VCaP (cell line): ENCODE data around the gene GDI1.

Source experiments
- H3K27ac ChIP-seq: fragments of 450-650 bp; 2 replicates; pipeline ENCODE4 v1.5.1; 2017
- TF ChIP-seq, protein P1 (sequence below): fragments of 450-650 bp; conservative IDR thresholded peaks from 2 replicates; pipeline ENCODE4 v1.5.1; 2017; ENCODE audit warnings: mild to moderate bottlenecking, moderate library complexity

Gene GDI1

DNA sequence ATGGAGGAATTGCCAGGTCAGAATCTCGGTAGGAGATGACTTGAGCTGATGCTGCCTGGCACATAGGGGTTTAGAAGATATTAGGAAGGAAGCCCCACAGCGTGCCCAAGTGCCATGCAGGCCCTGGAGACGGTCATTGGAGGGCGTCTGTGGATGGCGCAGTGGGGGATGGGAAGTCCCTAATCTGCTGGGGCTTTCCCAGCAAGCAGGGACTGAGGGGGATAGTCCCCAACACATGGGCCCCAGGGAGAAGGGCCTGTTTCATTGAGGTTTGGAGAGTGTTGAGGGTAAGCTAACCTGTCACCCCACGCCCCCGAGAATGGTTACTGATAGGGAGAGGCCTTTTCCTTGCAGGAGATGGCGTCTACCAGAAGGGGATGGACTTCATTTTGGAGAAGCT is 17.8 kb upstream of the GDI1 start:
- TF ChIP-seq, protein P1, sequence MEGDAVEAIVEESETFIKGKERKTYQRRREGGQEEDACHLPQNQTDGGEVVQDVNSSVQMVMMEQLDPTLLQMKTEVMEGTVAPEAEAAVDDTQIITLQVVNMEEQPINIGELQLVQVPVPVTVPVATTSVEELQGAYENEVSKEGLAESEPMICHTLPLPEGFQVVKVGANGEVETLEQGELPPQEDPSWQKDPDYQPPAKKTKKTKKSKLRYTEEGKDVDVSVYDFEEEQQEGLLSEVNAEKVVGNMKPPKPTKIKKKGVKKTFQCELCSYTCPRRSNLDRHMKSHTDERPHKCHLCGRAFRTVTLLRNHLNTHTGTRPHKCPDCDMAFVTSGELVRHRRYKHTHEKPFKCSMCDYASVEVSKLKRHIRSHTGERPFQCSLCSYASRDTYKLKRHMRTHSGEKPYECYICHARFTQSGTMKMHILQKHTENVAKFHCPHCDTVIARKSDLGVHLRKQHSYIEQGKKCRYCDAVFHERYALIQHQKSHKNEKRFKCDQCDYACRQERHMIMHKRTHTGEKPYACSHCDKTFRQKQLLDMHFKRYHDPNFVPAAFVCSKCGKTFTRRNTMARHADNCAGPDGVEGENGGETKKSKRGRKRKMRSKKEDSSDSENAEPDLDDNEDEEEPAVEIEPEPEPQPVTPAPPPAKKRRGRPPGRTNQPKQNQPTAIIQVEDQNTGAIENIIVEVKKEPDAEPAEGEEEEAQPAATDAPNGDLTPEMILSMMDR = no peak

DNA sequence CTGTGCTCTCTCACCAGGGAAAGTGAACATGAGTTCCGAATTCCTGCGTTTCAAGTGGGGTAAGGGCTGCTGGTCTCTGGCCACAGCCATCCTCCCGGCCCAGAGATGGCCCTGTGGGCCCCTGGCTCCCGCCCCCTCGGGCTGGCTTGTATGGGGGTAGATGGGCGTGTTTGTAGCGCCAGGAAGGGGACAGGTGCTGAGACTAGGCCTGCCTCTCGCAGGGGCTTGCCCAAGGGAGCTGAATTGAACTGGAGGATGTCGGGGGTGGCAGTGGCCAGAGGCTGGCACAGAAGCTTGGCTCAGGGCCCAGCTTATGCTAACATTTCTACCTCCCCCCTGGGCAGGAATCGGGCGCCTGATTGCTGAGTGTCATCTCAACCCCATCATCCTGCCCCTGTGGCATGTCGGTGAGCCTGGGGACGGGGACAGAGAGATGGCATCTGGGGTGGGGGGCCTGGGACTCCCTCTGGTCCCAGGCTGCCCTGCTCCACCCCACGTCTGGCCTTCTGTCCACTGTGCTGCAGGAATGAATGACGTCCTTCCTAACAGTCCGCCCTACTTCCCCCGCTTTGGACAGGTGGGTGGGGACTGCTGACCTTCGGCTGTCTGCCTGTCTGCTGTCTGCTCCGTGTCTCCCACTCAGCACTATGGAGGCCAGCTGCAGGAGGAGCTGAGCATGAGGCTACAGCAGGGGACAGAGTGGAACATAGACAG is 17.1 kb upstream of the GDI1 start:
- no peak overlapping the region for H3K27ac ChIP-seq
- TF ChIP-seq, protein P1 = no peak

More for the DNA sequence above, 17.8 kb upstream of the GDI1 start:
- H3K27ac ChIP-seq = no peak overlapping the region

GRCh38 chrX:154420402-154420756 is 16.6 kb upstream of the GDI1 start:
- no peak overlapping the region for H3K27ac ChIP-seq
- TF ChIP-seq, protein P1 = no peak

DNA sequence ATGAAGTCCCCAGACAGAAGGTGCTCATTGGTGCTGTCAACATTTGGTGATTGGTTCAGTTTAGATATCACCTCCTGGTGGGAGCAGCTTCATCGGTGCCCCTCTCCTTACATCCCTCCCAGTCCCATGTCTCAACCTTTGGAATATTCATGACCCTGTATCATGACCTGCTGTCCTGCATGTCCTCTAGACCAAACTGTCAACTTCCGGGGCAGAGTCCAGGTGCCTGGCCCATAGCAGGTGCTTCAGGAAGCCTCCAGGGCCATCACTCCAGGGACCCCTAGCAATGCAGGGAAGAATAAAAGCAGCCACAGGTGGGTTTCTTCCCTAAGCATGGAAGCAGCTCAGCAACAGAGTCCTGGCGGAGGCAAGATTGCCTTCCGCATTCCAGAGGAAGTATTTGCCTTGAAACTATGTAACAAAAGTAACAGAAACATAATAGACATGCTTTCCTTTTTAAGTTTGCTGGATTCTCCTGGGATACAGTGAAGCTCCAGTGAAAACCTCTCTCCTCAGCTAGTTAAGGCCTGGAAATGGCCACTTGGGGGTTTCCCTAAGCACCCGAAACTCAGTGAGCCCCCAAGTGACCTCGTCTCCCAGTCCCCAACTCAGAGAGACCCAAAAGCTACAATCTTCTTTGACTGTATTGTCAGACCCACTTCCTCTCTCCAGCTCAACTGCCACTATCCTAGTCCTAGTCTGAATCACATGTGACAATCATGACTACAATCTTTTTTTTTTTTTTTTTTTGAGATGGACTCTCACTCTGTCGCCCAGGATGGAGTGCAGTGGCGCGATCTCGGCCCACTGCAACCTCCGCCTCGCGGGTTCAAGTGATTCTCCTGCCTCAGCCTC is 9.8 kb upstream of the GDI1 start:
- H3K27ac ChIP-seq = no peak overlapping the region
- TF ChIP-seq, protein P1 = no peak

DNA sequence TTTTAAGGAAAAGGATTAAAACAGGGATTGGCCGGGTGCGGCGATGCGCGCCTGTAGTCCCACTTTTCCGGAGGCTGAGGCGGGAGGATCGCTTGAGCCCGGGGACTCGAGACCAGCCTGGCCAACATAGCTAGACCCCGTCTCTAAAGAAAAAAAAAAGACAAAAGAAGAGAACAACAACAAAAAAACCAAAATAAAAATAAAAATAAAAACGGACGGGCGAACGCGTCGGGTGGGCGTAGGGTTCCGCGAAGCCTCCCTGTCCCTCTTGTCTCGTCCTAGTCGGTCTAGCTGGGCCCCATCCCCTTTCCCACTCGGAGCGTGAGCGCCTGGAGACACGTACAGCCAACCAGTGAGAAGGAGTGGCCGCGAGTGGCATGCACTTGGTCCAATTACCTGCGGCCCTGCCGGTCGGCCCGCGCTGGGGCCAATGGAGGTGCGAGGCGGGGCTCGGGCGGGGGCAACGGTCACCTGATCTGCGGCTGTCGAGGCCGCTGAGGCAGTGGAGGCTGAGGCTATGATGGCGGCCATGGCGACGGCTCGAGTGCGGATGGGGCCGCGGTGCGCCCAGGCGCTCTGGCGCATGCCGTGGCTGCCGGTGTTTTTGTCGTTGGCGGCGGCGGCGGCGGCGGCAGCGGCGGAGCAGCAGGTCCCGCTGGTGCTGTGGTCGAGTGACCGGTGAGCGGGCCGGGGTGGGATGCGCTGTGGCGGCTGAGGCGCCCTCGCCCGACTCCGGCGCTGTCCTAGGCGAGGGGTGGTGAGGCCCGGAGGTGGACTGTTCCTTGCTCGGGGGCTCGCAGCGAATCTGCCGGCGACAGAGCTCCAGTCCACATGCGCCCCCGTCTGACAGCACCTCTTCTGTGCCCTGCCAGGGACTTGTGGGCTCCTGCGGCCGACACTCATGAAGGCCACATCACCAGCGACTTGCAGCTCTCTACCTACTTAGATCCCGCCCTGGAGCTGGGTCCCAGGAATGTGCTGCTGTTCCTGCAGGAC is 8.5 kb upstream of the GDI1 start, which contains the start of gene ATP6AP1:
ATP6AP1 (plus strand) TSS at position 502 of the 996 bp plus-strand sequence; CDS start at position 518, 16 bp downstream.
- TF ChIP-seq, protein P1 = no peak
- H3K27ac ChIP-seq = peak within 1 kb of the TSS; percentile 76

- TF ChIP-seq, protein P1 = no peak
- H3K27ac ChIP-seq = peak overlapping the region; percentile 76
These were observed 7.2 kb upstream of the GDI1 start for GRCh38 chrX:154429711-154430110.

DNA sequence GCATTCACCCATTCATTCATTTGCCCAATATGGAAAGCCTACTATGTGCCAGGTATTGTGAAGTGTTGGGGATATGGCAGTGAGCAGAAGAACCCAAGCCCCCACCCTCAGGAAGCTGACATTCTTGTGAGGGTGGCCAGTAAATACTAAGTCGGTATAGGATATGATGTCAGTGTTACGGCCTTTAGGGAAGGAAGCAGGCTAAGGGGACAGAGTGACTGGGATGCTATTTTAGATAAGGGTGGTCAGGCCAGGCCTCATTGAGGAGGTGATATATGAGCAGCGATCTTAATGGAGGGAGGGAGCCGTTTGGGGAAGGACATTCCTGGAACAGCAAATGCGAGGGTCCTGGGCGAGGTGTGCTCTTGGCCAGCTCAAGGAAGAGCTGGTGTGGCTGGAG is 6.5 kb upstream of the GDI1 start:
- TF ChIP-seq, protein P1 = no peak
- H3K27ac ChIP-seq = peak overlapping the region; percentile 43
